ENCODE data around the gene TMEM164. TPM values are rescaled to one million over a fixed set of nuclear protein-coding genes. Genes with fewer than 3 reads are reported as not detected.

Gene TMEM164
- total and polyA plus RNA-seq, 11 donors, result 14.4 to 117 (median 50.3) TPM

DNA sequence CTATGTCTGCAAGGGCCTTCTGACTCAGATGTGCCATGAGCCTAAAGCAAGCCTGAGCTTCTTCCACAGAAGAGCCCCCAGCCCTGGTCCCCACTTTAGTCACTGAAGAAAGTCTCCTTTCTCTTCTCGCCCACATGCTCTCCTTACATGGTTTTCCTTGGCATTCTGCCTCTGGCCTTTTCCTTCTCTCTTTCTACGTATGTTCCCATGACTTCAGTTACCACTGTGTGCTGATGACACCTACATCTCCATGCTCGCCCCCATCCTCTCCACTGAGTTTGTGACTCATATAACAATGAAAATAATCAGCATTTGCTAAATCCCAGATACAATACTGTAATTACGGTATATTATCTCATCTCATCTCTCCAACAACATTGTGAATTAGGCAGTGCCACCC, 165.7 kb downstream of the TMEM164 start:
- no peak overlapping the region for H3K27ac ChIP-seq
- H3K36me3 ChIP-seq, result no peaks in the 10 kb centered on the region
- WGBS, 4 donors, result 69 to 84% (median 80%) methylated on average over 4 of the region's 4 CpGs
- H3K4me1 ChIP-seq, result peaks cover 0 to 9% (median 0%) of the 10 kb centered on the region in 12 donors
- intact Hi-C loops (cut with DNase I), result loop anchor here in 4 of 10 donors (2.0 to 10.0 kb wide), 3 partner anchors 146 to 238 kb away; partner anchors contain the start of gene AMMECR1 (in 2 of the 4)
- no peaks in the 10 kb centered on the region for H3K27me3 ChIP-seq
- no peak overlapping the region for H3K4me3 ChIP-seq
- ATAC-seq (peak in 1 of 4 donors; percentile 4), DNase-seq (no peak)
- TF ChIP-seq, protein P1, sequence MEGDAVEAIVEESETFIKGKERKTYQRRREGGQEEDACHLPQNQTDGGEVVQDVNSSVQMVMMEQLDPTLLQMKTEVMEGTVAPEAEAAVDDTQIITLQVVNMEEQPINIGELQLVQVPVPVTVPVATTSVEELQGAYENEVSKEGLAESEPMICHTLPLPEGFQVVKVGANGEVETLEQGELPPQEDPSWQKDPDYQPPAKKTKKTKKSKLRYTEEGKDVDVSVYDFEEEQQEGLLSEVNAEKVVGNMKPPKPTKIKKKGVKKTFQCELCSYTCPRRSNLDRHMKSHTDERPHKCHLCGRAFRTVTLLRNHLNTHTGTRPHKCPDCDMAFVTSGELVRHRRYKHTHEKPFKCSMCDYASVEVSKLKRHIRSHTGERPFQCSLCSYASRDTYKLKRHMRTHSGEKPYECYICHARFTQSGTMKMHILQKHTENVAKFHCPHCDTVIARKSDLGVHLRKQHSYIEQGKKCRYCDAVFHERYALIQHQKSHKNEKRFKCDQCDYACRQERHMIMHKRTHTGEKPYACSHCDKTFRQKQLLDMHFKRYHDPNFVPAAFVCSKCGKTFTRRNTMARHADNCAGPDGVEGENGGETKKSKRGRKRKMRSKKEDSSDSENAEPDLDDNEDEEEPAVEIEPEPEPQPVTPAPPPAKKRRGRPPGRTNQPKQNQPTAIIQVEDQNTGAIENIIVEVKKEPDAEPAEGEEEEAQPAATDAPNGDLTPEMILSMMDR (IDR thresholded peaks at IDR 0.05), result no peak
- no peak for TF ChIP-seq POLR2A (IDR thresholded peaks at IDR 0.05)
- H3K9me3 ChIP-seq, result no peaks in the 10 kb centered on the region

DNA sequence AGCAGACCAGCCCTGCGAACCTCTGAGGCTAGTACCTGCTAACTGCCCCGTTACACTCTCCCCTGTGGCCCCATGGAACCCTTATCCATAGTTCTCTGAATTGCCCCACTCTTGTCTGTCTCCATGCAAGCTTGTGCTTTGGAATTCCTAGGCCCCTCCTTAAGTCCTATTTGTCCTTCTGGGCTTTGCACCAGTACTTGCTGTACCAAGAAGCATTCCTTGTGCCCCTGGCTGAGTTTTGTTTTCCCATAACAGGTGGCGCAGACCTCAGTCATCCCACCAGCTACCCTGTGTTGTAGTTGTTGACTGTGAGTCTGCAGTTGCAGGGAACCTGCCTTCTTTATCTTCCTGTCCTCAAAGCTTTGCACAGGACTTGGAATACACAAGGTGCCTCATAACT, 167.1 kb downstream of the TMEM164 start:
- no peak for TF ChIP-seq POLR2A (IDR thresholded peaks at IDR 0.05)
- TF ChIP-seq, protein P1 (IDR thresholded peaks at IDR 0.05), result no peak

DNA sequence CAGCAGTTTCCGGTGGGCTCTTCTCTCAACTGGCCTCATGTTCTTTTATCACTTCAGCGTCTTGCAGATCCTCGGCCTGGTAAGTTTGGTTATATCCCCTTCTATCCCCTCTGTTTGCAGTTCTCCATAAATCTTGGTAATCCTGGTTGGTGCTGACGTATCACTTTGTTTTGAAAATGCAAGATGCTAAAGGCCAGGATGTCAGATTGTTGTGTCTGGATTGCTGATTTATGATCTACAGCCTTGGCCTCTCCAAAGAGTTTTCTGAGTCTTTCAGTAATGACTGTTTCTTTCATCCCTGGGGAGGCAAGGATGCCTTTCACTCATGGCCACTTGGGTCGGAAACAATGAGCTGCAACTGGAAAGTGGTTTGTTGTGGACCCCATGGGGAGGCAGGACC, 168.5 kb downstream of the TMEM164 start:
- no peak for ATAC-seq

More for the DNA sequence above, 167.1 kb downstream of the TMEM164 start:
- H3K36me3 ChIP-seq, result no peaks in the 10 kb centered on the region
- intact Hi-C loops (cut with DNase I), result loop anchor here in 2 of 10 donors (10.0 kb wide), 2 partner anchors 145 to 165 kb away; partner anchors contain the start of gene AMMECR1 (in 1 of the 2)
- no peaks in the 10 kb centered on the region for H3K9me3 ChIP-seq
- ATAC-seq (no peak), DNase-seq (no peak)
- no peak overlapping the region for H3K4me3 ChIP-seq
- peaks cover 0 to 13% (median 1%) of the 10 kb centered on the region in 12 donors for H3K4me1 ChIP-seq
- H3K27ac ChIP-seq, result no peak overlapping the region
- WGBS, 4 donors, result 80 to 95% (median 91%) methylated on average over 3 of the region's 3 CpGs
- H3K27me3 ChIP-seq, result no peaks in the 10 kb centered on the region

DNA sequence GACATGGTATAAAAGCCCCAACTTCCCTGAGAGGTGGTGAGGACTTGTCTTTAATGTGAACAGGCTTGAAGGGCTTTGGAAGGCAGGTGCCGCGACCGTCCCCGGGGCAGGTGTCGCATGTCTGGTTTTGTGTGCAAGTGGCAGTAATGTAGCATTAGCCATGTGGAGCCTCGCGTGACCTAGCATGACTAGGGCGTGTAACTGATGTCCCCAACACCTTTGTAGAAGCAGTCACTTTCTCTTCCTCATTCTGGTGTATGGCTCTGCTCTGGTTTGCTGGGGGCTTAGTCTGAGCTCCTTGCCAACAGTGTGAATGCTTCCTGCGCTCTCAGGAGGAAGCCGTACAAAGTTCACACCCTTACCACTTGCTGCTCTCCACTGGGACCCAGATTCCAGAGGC, 169.3 kb downstream of the TMEM164 start:
- H3K4me3 ChIP-seq, result no peak overlapping the region
- intact Hi-C loops (cut with DNase I), result loop anchor here in 2 of 10 donors (10.0 kb wide), 2 partner anchors 143 to 163 kb away; partner anchors contain the start of gene AMMECR1 (in 1 of the 2)
- H3K4me1 ChIP-seq, result peaks cover 0 to 30% (median 2%) of the 10 kb centered on the region in 12 donors
- no peaks in the 10 kb centered on the region for H3K9me3 ChIP-seq
- no peak for ATAC-seq
- H3K36me3 ChIP-seq, result no peaks in the 10 kb centered on the region
- no peak overlapping the region for H3K27ac ChIP-seq
- DNase-seq, result no peak
- no peaks in the 10 kb centered on the region for H3K27me3 ChIP-seq
- 89 to 99% (median 95%) methylated on average over 9 to 10 of the region's 10 CpGs for WGBS, 4 donors
- TF ChIP-seq POLR2A (IDR thresholded peaks at IDR 0.05), result no peak
- TF ChIP-seq, protein P1 (IDR thresholded peaks at IDR 0.05), result no peak

More for the DNA sequence above, 168.5 kb downstream of the TMEM164 start:
- Histone ChIP-seq H3K27me3 (no peaks in the 10 kb centered on the region), H3K4me1 (peaks cover 0 to 26% (median 2%) of the 10 kb centered on the region in 12 donors), H3K4me3 (no peak overlapping the region), H3K36me3 (no peaks in the 10 kb centered on the region), H3K27ac (no peak overlapping the region), H3K9me3 (no peaks in the 10 kb centered on the region)
- TF ChIP-seq, protein P1 (IDR thresholded peaks at IDR 0.05), result no peak
- no peak for TF ChIP-seq POLR2A (IDR thresholded peaks at IDR 0.05)
- 87 to 97% (median 92%) methylated on average over 5 of the region's 5 CpGs for WGBS, 4 donors
- intact Hi-C loops (cut with DNase I), result loop anchor here in 2 of 10 donors (10.0 kb wide), 2 partner anchors 143 to 163 kb away; partner anchors contain the start of gene AMMECR1 (in 1 of the 2)
- no peak for DNase-seq

Data from heart left ventricle (tissue), 16 donors.